Type B pancreatic cell (in vitro differentiated cells): ENCODE measurements around the gene TMEM150A. TPM values are rescaled to one million over a fixed set of nuclear protein-coding genes. Genes with fewer than 3 reads are reported as not detected.

Experiments used
- DNase-seq: peaks from one replicate; pipeline ENCODE4 v3.0.0; 2021; ENCODE audit warnings: mixed read lengths; ENCODE audit not compliant: unreplicated experiment; ENCODE audit errors: extremely low spot score
- H3K27ac Mint-ChIP-seq: 2 replicates; pipeline ENCODE4 v1.8.0; 2021; ENCODE audit warnings: mild to moderate bottlenecking, mixed read lengths
- H3K27me3 Mint-ChIP-seq: 2 replicates; pipeline ENCODE4 v1.8.0; 2021; ENCODE audit warnings: mixed read lengths
- H3K36me3 Mint-ChIP-seq: 2 replicates; pipeline ENCODE4 v1.8.0; 2021; ENCODE audit warnings: mixed read lengths
- H3K4me1 Mint-ChIP-seq: one replicate; pipeline ENCODE4 v1.8.0; 2021; ENCODE audit warnings: mixed read lengths; ENCODE audit not compliant: unreplicated experiment
- H3K4me3 Mint-ChIP-seq: 2 replicates; pipeline ENCODE4 v1.8.0; 2021; ENCODE audit warnings: mild to moderate bottlenecking, mixed read lengths
- H3K9me3 Mint-ChIP-seq: 2 replicates; pipeline ENCODE4 v1.8.0; 2021; ENCODE audit warnings: mixed read lengths
- CTCF ChIP-seq: fragments of 200-600 bp; sonication (generic); conservative IDR thresholded peaks from 2 replicates; pipeline ENCODE4 v1.5.0; 2021; ENCODE audit warnings: antibody characterized with exemption, mild to moderate bottlenecking
- long read RNA-seq: library from polyadenylated mRNA; unstranded; transcript quantifications from one replicate; pipeline ENCODE4 v2.0.0, GENCODE V29; 2020
- total RNA-seq: library from RNA; stranded (reverse); gene quantifications from 2 replicates; pipeline ENCODE4 v1.2.1, GENCODE V29; 2021; ENCODE audit warnings: low replicate concordance

TMEM150A gene
- 16.7 and 19.8 TPM in 2 replicates for total RNA-seq
- long read RNA-seq, partial matches to known transcripts = 0 of 2 reads
- long read RNA-seq, other reads (novel, unspliced or antisense) = 0 of 2 reads

GRCh38 chr2:85602476-85603234 is at the start of gene TMEM150A:
TMEM150A (minus strand) TSS chr2:85602698; CDS start chr2:85601948, 750 bp downstream.
- Mint-ChIP-seq H3K27me3 (no peaks in the 10 kb centered on the region), H3K9me3 (no peaks in the 10 kb centered on the region), H3K36me3 (no peaks in the 10 kb centered on the region), H3K27ac (peak within 1 kb of the TSS; percentile 81), H3K4me3 (peak within 1 kb of the TSS; percentile 90), H3K4me1 (peaks cover 25% of the 10 kb centered on the region)
- TF ChIP-seq CTCF = peak; percentile 66
- DNase-seq = peak; percentile 93

GRCh38 chr2:85652056-85652455 is 49.6 kb upstream of the TMEM150A start:
- no peak for TF ChIP-seq CTCF
- H3K27ac Mint-ChIP-seq = no peak overlapping the region
- H3K4me3 Mint-ChIP-seq = no peak overlapping the region
- H3K4me1 Mint-ChIP-seq = no peaks in the 10 kb centered on the region
- peaks cover 21% of the 10 kb centered on the region for H3K36me3 Mint-ChIP-seq
- DNase-seq = no peak
- H3K27me3 Mint-ChIP-seq = no peaks in the 10 kb centered on the region
- no peaks in the 10 kb centered on the region for H3K9me3 Mint-ChIP-seq

GRCh38 chr2:85651097-85651496 is 48.6 kb upstream of the TMEM150A start:
- no peak for TF ChIP-seq CTCF
- Mint-ChIP-seq H3K36me3 (peaks cover 24% of the 10 kb centered on the region), H3K4me1 (no peaks in the 10 kb centered on the region)

GRCh38 chr2:85650456-85650855 is 48.0 kb upstream of the TMEM150A start:
- no peak for DNase-seq
- Mint-ChIP-seq H3K4me3 (no peak overlapping the region), H3K4me1 (no peaks in the 10 kb centered on the region), H3K27ac (no peak overlapping the region), H3K36me3 (peaks cover 24% of the 10 kb centered on the region), H3K27me3 (no peaks in the 10 kb centered on the region), H3K9me3 (no peaks in the 10 kb centered on the region)
- TF ChIP-seq CTCF = no peak

More at GRCh38 chr2:85651097-85651496, 48.6 kb upstream of the TMEM150A start:
- no peaks in the 10 kb centered on the region for H3K27me3 Mint-ChIP-seq
- H3K4me3 Mint-ChIP-seq = no peak overlapping the region
- no peaks in the 10 kb centered on the region for H3K9me3 Mint-ChIP-seq
- H3K27ac Mint-ChIP-seq = no peak overlapping the region
- DNase-seq = no peak

GRCh38 chr2:85649201-85650190 is 47.0 kb upstream of the TMEM150A start:
- Mint-ChIP-seq H3K27me3 (no peaks in the 10 kb centered on the region), H3K4me3 (no peak overlapping the region), H3K9me3 (no peaks in the 10 kb centered on the region), H3K27ac (no peak overlapping the region), H3K36me3 (peaks cover 24% of the 10 kb centered on the region), H3K4me1 (no peaks in the 10 kb centered on the region)
- TF ChIP-seq CTCF = no peak
- no peak for DNase-seq
